ENCODE results near the gene DYRK1A. TPM values are rescaled to one million over a fixed set of nuclear protein-coding genes. Genes with fewer than 3 reads are reported as not detected.

DYRK1A gene
- 67.1 and 70.5 TPM in 2 replicates for total RNA-seq

DNA sequence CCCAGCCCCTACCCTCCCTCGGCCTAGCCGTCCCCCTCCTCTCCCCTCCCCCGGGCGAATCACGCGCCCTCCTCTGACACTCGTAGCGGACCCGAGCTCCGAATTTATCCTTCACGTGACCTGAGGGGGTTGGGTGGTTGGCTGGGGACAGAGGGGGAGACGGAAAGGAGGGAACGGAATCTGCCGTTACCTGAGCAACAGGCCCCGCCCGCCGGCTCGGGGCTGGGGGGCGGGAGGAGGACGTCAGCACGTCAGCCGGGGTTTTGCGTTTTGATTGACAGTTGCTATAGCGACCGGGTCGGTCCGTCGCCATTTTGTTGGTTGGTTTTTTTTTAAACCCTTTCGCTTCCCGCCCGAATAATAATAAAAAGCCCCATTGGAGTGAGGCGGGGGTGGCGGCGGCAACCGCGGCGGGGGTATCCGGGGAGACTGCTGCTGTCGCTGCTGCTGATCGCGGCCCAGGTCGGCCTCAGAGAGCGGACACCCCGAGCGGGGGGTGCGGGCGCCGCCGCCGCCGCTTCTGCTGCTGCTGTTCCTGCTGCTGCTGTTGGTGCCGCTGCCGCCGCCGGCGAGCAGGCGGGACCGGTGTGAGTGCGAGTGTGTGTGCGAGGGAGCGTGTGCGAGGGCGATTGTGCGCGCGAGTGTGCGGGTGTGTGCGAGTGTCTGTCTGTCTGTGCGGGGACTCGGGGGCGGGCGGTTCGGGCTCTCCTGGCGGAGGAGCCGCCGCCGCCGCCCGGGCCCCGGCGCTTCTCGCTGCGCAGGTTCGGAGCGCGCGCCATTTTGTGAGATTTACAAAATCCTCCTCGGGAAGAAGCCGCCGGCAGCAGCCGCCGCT is at the start of gene DYRK1A:
DYRK1A (plus strand) TSS at position 292 of the 835 bp plus-strand sequence. CDS start 53,602 bp downstream, outside the sequence.

Other genes starting within 250 kb of the DYRK1A start
- 77.0 and 80.3 TPM in 2 replicates for gene VPS26C, start 99.4 kb upstream of the DYRK1A start, total RNA-seq

Measured in uterine smooth muscle cell (primary cell).